Keratinocyte (primary cell): ENCODE data around the gene TMTC2. TPM values are rescaled to one million over a fixed set of nuclear protein-coding genes. Genes with fewer than 3 reads are reported as not detected.

Experiments used
- DNase-seq: peaks from one replicate; pipeline ENCODE4 v3.0.0-alpha.2; 2011; ENCODE audit warnings: low read depth, missing footprints, low spot score
- FAIRE-seq: peaks from 2 replicates; lab custom pipeline; 2011; peaks lifted over from hg19 to GRCh38; lab: Jason Lieb, UNC
- H2AFZ ChIP-seq: 2 replicates; pipeline ENCODE4 v1.6.0; 2012; ENCODE audit warnings: low read length, control low read depth, inconsistent platforms; ENCODE audit not compliant: control insufficient read depth
- H3K27ac ChIP-seq: 2 replicates; pipeline ENCODE4 v1.5.1; 2011; ENCODE audit warnings: low read length; ENCODE audit not compliant: control insufficient read depth, insufficient read depth
- H3K27me3 ChIP-seq: 3 replicates; pipeline ENCODE4 v1.6.0; 2011; ENCODE audit warnings: low read length; ENCODE audit not compliant: control insufficient read depth, insufficient read depth; ENCODE audit errors: extremely low read depth
- H3K36me3 ChIP-seq, 2 experiments: 2 replicates in 1 of 2; 3 replicates in 1 of 2; pipeline ENCODE4 v1.5.1; 2011; ENCODE audit warnings: low read length in 2 of 2, mild to moderate bottlenecking in 1 of 2; ENCODE audit not compliant: control insufficient read depth in 2 of 2, insufficient read depth in 2 of 2; ENCODE audit errors: extremely low read depth in 1 of 2
- H3K4me1 ChIP-seq: 3 replicates; pipeline ENCODE4 v1.5.1; 2011; ENCODE audit warnings: low read length; ENCODE audit not compliant: control insufficient read depth, insufficient read depth; ENCODE audit errors: extremely low read depth
- H3K4me2 ChIP-seq: 3 replicates; pipeline ENCODE4 v1.6.0; 2011; ENCODE audit warnings: low read depth, low read length; ENCODE audit not compliant: control insufficient read depth, insufficient read depth; ENCODE audit errors: extremely low read depth
- H3K4me3 ChIP-seq, 3 experiments: fragments of 200-600 bp in 1 of 3; sonication (generic) in 1 of 3; 2 replicates in 2 of 3; 3 replicates in 1 of 3; pipeline ENCODE4 v1.5.1; 2011 to 2016; ENCODE audit warnings: low read length in 3 of 3, mild to moderate bottlenecking in 3 of 3, control low read depth in 2 of 3, inconsistent platforms in 1 of 3, low read depth in 1 of 3, mixed read lengths in 1 of 3, mixed run types in 1 of 3, moderate library complexity in 1 of 3; ENCODE audit not compliant: control insufficient read depth in 2 of 3, insufficient read depth in 2 of 3; ENCODE audit errors: extremely low read depth in 1 of 3
- H3K79me2 ChIP-seq: 2 replicates; pipeline ENCODE4 v1.6.0; 2012; ENCODE audit warnings: low read length; ENCODE audit not compliant: control insufficient read depth, insufficient read depth
- H3K9ac ChIP-seq: 3 replicates; pipeline ENCODE4 v1.6.0; 2011; ENCODE audit warnings: low read length; ENCODE audit not compliant: control insufficient read depth, insufficient read depth; ENCODE audit errors: extremely low read depth
- H3K9me1 ChIP-seq: 3 replicates; pipeline ENCODE4 v1.6.0; 2011; ENCODE audit warnings: low read length; ENCODE audit not compliant: control insufficient read depth, insufficient read depth; ENCODE audit errors: extremely low read depth
- H3K9me3 ChIP-seq: 2 replicates; pipeline ENCODE4 v1.5.1; 2012; ENCODE audit warnings: low read depth, low read length; ENCODE audit not compliant: control insufficient read depth
- H4K20me1 ChIP-seq: 3 replicates; pipeline ENCODE4 v1.6.0; 2011; ENCODE audit warnings: low read length; ENCODE audit not compliant: control insufficient read depth, insufficient read depth; ENCODE audit errors: extremely low read depth
- EZH2 ChIP-seq: IDR thresholded peaks from one replicate; pipeline ENCODE4 v1.6.1; 2012; ENCODE audit warnings: inconsistent platforms, mild to moderate bottlenecking, low read length, moderate library complexity
- dilution Hi-C: fragments of 300-500 bp; cut with MboI; formaldehyde crosslinking; loops from one replicate; pipeline ENCODE4 v1.7.0; 2020; ENCODE audit warnings: low sequenced_read_pairs; ENCODE audit not compliant: extremely low pct_ligation_motif_present
- polyA plus RNA-seq, 5 experiments: library from polyadenylated mRNA; depleted of rRNA in 3 of 5; stranded (reverse) in 3 of 5; stranded (forward) in 1 of 5; unstranded in 1 of 5; fragments of >200 nt; gene quantifications; 1 replicate in 1 of 5; 2 replicates in 3 of 5; 3 replicates in 1 of 5; pipeline versions ENCODE4 v1.2.1 to v1.2.3, GENCODE V29; 2011 to 2012; ENCODE audit warnings: missing spikeins in 2 of 5, low read depth in 1 of 5, low replicate concordance in 1 of 5
- TF ChIP-seq, protein P1 (sequence below), 3 experiments: IDR thresholded peaks in 1 of 3; conservative IDR thresholded peaks in 1 of 3; optimal IDR thresholded peaks in 1 of 3; 2 replicates in 2 of 3; 3 replicates in 1 of 3; pipeline versions ENCODE3 to v1.5.1; 2011; ENCODE audit warnings: low read length in 3 of 3, mild to moderate bottlenecking in 3 of 3, moderate library complexity in 2 of 3, control low read depth in 1 of 3, inconsistent platforms in 1 of 3; ENCODE audit not compliant: insufficient read depth in 2 of 3; ENCODE audit errors: extremely low read depth in 1 of 3

Gene TMTC2
- polyA plus RNA-seq, 1 donor (not counting 4 experiments of a cell fraction or from before 2014, with no cell fraction given): 3.8 TPM

DNA sequence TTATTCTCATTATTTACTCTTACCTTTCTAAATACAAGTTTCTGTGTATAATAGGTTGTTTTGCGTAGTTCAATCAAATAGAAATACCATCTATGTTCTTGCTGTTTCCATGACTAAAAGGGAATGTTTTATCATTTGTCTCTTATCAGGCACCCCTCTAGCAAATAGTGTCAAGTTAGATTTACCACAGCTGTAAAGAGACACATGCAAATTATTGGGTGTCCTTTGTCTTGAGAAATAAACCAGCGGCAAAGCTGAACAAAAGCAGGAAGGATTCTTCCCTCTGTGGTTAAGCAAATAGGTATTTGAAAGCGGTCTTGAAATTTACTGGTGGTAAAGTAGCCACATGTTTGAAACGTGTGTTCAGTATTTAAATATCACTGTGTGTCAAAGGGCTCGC is 405.9 kb downstream of the TMTC2 start:
- Histone ChIP-seq H2AFZ (no peak overlapping the region), H3K9me3 (no peaks in the 10 kb centered on the region), H3K79me2 (no peaks in the 10 kb centered on the region), H3K9me1 (no peaks in the 10 kb centered on the region), H3K36me3 (no peaks in the 10 kb centered on the region), H3K9ac (no peak overlapping the region), H3K4me2 (no peak overlapping the region), H3K27ac (no peak overlapping the region), H3K4me1 (no peaks in the 10 kb centered on the region), H3K4me3 (no peak overlapping the region), H4K20me1 (no peaks in the 10 kb centered on the region), H3K27me3 (no peaks in the 10 kb centered on the region)
- TF ChIP-seq EZH2: no peak
- FAIRE-seq (no peak), DNase-seq (no peak)
- dilution Hi-C loops: no loop called here

DNA sequence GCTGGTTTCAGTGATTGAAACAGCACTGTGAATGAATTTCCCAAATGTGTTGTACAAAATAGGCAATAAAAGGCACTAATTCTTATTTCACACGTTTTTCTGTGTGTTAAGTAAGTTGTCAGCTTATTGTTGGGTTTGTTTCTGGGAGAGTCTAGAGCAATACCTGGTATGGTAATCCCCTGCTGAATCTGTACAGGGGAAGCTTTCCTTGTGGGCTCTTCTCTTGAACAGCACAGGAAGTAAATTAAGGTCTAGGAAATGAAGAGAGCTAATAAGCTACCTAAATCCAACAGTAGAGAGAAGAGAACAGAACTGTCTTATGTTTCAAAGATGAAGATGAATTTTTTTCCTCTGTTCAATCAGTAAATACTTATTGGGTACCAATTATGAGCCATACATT is 406.7 kb downstream of the TMTC2 start:
- Histone ChIP-seq H3K4me3 (no peak overlapping the region), H3K79me2 (no peaks in the 10 kb centered on the region), H3K9me1 (no peaks in the 10 kb centered on the region), H3K27ac (no peak overlapping the region), H4K20me1 (no peaks in the 10 kb centered on the region), H3K9ac (no peak overlapping the region), H3K4me2 (no peak overlapping the region), H3K4me1 (no peaks in the 10 kb centered on the region), H2AFZ (no peak overlapping the region), H3K27me3 (no peaks in the 10 kb centered on the region), H3K36me3 (no peaks in the 10 kb centered on the region), H3K9me3 (no peaks in the 10 kb centered on the region)
- FAIRE-seq: no peak
- no peak for DNase-seq
- no peak for TF ChIP-seq EZH2
- TF ChIP-seq, protein P1, sequence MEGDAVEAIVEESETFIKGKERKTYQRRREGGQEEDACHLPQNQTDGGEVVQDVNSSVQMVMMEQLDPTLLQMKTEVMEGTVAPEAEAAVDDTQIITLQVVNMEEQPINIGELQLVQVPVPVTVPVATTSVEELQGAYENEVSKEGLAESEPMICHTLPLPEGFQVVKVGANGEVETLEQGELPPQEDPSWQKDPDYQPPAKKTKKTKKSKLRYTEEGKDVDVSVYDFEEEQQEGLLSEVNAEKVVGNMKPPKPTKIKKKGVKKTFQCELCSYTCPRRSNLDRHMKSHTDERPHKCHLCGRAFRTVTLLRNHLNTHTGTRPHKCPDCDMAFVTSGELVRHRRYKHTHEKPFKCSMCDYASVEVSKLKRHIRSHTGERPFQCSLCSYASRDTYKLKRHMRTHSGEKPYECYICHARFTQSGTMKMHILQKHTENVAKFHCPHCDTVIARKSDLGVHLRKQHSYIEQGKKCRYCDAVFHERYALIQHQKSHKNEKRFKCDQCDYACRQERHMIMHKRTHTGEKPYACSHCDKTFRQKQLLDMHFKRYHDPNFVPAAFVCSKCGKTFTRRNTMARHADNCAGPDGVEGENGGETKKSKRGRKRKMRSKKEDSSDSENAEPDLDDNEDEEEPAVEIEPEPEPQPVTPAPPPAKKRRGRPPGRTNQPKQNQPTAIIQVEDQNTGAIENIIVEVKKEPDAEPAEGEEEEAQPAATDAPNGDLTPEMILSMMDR (optimal IDR thresholded peaks at IDR 0.05 in 1 of 3, IDR thresholded peaks at IDR 0.05 in 1 of 3, conservative IDR thresholded peaks at IDR 0.05 in 1 of 3; ENCODE audit: extremely low read depth in 1 of 3, insufficient read depth in 2 of 3, low read length in 3 of 3): no peak
- dilution Hi-C loops: no loop called here

DNA sequence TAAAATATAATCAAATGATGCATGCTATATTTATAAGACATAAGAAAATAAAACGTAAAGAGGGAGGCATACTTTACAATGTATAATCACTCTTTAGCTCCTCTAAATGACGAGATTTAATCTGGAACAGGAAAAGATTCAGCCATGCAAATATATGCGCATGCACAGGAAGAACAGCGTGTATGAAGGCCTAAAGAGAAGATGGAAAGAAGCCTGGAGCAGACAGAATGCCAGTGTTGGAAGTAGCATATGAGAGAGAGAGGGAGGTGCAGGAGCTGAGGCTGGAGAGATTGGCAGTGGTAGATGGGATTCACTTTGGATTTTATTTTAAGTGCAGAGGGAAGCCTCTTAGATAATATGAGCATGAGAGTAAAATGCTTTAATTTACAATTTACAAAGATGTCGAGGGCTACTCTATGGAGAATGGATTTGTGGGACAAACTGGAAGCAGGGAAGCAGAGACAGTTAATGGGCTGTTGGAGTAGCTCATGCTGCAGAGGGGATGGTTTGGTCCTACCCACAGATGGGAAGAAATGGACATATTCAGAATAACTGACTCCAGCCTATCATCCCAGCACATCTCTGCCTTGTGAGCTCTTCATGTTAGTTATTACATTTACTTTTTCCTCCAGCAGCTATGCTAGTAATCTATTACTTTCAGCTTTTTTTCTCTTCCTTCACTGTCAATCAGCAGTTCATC is 411.1 kb downstream of the TMTC2 start:
- Histone ChIP-seq H3K9me3 (no peaks in the 10 kb centered on the region), H3K4me2 (no peak overlapping the region), H2AFZ (no peak overlapping the region), H3K9ac (no peak overlapping the region), H4K20me1 (no peaks in the 10 kb centered on the region), H3K36me3 (no peaks in the 10 kb centered on the region), H3K79me2 (no peaks in the 10 kb centered on the region), H3K4me3 (no peak overlapping the region), H3K27ac (no peak overlapping the region), H3K9me1 (no peaks in the 10 kb centered on the region), H3K4me1 (no peaks in the 10 kb centered on the region), H3K27me3 (no peaks in the 10 kb centered on the region)
- TF ChIP-seq EZH2: no peak
- TF ChIP-seq, protein P1 (optimal IDR thresholded peaks at IDR 0.05 in 1 of 3, IDR thresholded peaks at IDR 0.05 in 1 of 3, conservative IDR thresholded peaks at IDR 0.05 in 1 of 3; ENCODE audit: extremely low read depth in 1 of 3, insufficient read depth in 2 of 3, low read length in 3 of 3): no peak
- FAIRE-seq (no peak), DNase-seq (no peak)
- dilution Hi-C loops: no loop called here
